Mammary epithelial cell (primary cell): Measurements from ENCODE around the gene LURAP1L.

Source experiments
- CTCF ChIP-seq, 2 donors: IDR thresholded peaks in 1 of 2; conservative IDR thresholded peaks in 1 of 2; 2 replicates each; pipeline ENCODE4 v1.5.1; 2011 to 2012; ENCODE audit warnings: inconsistent platforms in 2 of 2, low read length in 2 of 2, mild to moderate bottlenecking in 2 of 2, control low read depth in 1 of 2, low read depth in 1 of 2; ENCODE audit not compliant: insufficient read depth in 1 of 2; ENCODE audit errors: extremely low read depth in 1 of 2
- EZH2 ChIP-seq: IDR thresholded peaks from 2 replicates; pipeline ENCODE4 v1.6.1; 2012; ENCODE audit warnings: low read length, inconsistent platforms, borderline replicate concordance

GRCh38 chr9:12833701-12834100 lies 58.9 kb downstream of the LURAP1L start:
- TF ChIP-seq CTCF (conservative IDR thresholded peaks at IDR 0.05 in 1 of 2, IDR thresholded peaks at IDR 0.05 in 1 of 2; ENCODE audit: extremely low read depth in 1 of 2, insufficient read depth in 1 of 2, low read depth in 1 of 2, low read length in 2 of 2) (no peak), EZH2 (no peak)
